ENCODE measurements around the gene CNST. TPM values are rescaled to one million over a fixed set of nuclear protein-coding genes. Genes with fewer than 3 reads are reported as not detected.
A peak's percentile ranks its signal among the peaks of the same experiment; 100 is the strongest.

Gene CNST
- total and polyA plus RNA-seq, 2 of the 13 experiments (the other 11 are each of a cell fraction or from before 2014, with no cell fraction given), result 6.3 to 12.4 TPM

- TF ChIP-seq CREM (IDR thresholded peaks at IDR 0.05) (no peak), CREM (CRISPR knock-in tag; IDR thresholded peaks at IDR 0.05) (no peak), ZMYM3 (CRISPR knock-in tag; IDR thresholded peaks at IDR 0.05) (no peak), MEF2D (CRISPR knock-in tag; IDR thresholded peaks at IDR 0.05) (peak; percentile 87), FOXK1 (CRISPR knock-in tag; IDR thresholded peaks at IDR 0.05; ENCODE audit: borderline replicate concordance, low read depth) (peak; percentile 32; the same call in 1 of the 2 replicates), PCBP1 (IDR thresholded peaks at IDR 0.05; ENCODE audit: borderline replicate concordance, low read depth, low read length) (no peak), U2AF2 (IDR thresholded peaks at IDR 0.05; ENCODE audit: low read depth, low read length) (no peak), RXRB (CRISPR knock-in tag; IDR thresholded peaks at IDR 0.05; ENCODE audit: borderline replicate concordance) (peak; percentile 58; the same call in 1 of the 2 replicates), MXI1 (IDR thresholded peaks at IDR 0.05; ENCODE audit: borderline replicate concordance, low read depth, low read length) (peak; percentile 27; the same call in 1 of the 3 replicates), KDM1A (CRISPR knock-in tag; IDR thresholded peaks at IDR 0.05) (peak; percentile 37; the same call in 1 of the 2 replicates), KDM4B (CRISPR knock-in tag; IDR thresholded peaks at IDR 0.05) (no peak), ZNF564 (CRISPR knock-in tag; IDR thresholded peaks at IDR 0.05) (no peak), CENPT (CRISPR knock-in tag; IDR thresholded peaks at IDR 0.05; ENCODE audit: low read depth) (no peak), CREBL2 (CRISPR knock-in tag; IDR thresholded peaks at IDR 0.05; ENCODE audit: borderline replicate concordance) (no peak), CREB1 (IDR thresholded peaks at IDR 0.05) (no peak), CREB1 (CRISPR knock-in tag; IDR thresholded peaks at IDR 0.05) (no peak), SRSF1 (optimal IDR thresholded peaks at IDR 0.05; ENCODE audit: low read depth, low read length) (no peak), BHLHE40 (IDR thresholded peaks at IDR 0.05; ENCODE audit: low read length) (no peak), PTBP1 (IDR thresholded peaks at IDR 0.05; ENCODE audit: low read depth, low read length, poor library complexity, severe bottlenecking) (no peak), SRF (IDR thresholded peaks at IDR 0.05; ENCODE audit: low read depth, low read length) (no peak), ZNF780A (CRISPR knock-in tag; IDR thresholded peaks at IDR 0.05) (no peak), SRSF4 (IDR thresholded peaks at IDR 0.05; ENCODE audit: low read depth, low read length, poor library complexity, severe bottlenecking) (no peak), AKAP8 (CRISPR knock-in tag; IDR thresholded peaks at IDR 0.05) (no peak), FOXP1 (IDR thresholded peaks at IDR 0.05) (no peak), FOXP1 (CRISPR knock-in tag; IDR thresholded peaks at IDR 0.05) (no peak), ZNF788 (CRISPR knock-in tag; IDR thresholded peaks at IDR 0.05; ENCODE audit: borderline replicate concordance) (peak; percentile 46; the same call in 1 of the 2 replicates), DZIP1 (CRISPR knock-in tag; IDR thresholded peaks at IDR 0.05) (no peak), MYC (CRISPR knock-in tag; IDR thresholded peaks at IDR 0.05; ENCODE audit: borderline replicate concordance) (no peak), GZF1 (CRISPR knock-in tag; IDR thresholded peaks at IDR 0.05) (no peak), NRL (CRISPR knock-in tag; IDR thresholded peaks at IDR 0.05; ENCODE audit: borderline replicate concordance) (no peak)
These were observed 133.0 kb downstream of the CNST start (continued) for GRCh38 chr1:246699095-246699735.

Measured in HepG2 (cell line).